ENCODE results near the gene ZBTB18. TPM values are rescaled to one million over a fixed set of nuclear protein-coding genes. Genes with fewer than 3 reads are reported as not detected.

ZBTB18 gene
- total RNA-seq, 6 donors from 2014 or later, result 14.8 to 29.7 (median 20.4) TPM

DNA sequence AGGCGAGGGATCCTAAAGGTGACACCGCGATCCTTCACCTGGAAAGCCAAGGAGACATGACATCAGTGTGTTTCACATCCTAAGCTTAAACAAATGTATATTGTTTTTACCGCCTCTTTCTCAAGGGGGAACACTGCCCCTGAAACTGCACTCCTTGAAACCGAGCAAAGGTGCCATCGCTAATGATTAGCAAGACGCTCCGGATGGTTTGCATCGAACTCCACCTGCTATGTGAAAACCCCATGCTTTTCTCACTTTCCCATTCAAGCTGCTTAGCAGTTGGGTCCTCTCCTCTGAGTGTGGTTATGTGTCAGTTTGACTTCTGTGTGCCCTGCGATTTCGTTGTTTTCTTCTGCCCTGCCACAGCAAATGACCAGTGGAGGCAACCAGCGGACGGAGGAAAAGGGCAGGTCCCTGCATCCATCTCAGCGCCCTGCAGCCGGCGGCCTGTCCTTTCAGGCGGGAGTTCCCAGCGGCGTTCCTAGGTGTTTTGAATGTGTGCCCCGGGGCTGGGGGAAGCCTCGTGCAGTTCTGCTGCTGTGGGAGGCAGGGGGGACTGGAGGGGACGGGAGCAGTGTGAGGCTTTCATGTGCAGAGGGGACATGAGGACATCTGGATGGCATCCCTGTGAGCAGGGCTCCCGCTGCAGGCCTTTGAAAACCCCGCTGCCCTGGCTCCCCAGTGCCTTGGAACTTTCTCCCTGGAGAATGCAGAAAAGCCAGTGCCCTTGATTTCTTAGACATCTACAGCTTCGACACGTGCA, 16.1 kb downstream of the ZBTB18 start:
- H3K4me3 ChIP-seq, result no peak overlapping the region
- WGBS, 2 donors, result 63 to 82% methylated on average over 20 to 26 of the region's 26 CpGs
- no peaks in the 10 kb centered on the region for H3K27me3 ChIP-seq
- H3K9me3 ChIP-seq, result no peaks in the 10 kb centered on the region
- no peaks in the 10 kb centered on the region for H3K4me1 ChIP-seq
- ATAC-seq (ENCODE audit: low FRiP score in 2 of 2) (peak in 1 of 2 donors; percentile 30), DNase-seq (peak in 1 of 2 donors; percentile 58)
- TF ChIP-seq POLR2A (IDR thresholded peaks at IDR 0.05) (no peak), POLR2AphosphoS5 (IDR thresholded peaks at IDR 0.05) (no peak), EP300 (IDR thresholded peaks at IDR 0.05) (no peak), CTCF (IDR thresholded peaks at IDR 0.05) (no peak)
- no peaks in the 10 kb centered on the region for H3K36me3 ChIP-seq
- H3K27ac ChIP-seq, result no peak overlapping the region

DNA sequence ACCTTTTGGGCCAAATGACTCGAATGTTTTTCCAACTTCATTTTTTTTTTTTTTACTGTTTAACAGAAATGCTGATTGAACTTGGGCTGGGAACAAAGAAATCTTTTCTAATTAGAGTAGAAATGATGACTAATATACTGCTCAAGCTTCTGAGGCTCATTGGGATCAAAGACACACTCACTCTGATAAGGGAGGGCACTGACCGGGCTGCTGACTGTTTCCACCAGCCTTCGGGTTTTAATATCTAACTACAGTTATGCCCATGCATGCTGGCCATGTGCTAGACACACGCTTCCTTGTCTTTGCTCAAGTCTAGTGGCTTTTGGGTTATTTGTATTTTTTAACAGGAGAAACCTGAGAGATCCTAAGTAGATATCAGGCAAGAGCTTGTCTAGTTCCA, 16.8 kb downstream of the ZBTB18 start:
- no peaks in the 10 kb centered on the region for H3K9me3 ChIP-seq
- no peaks in the 10 kb centered on the region for H3K36me3 ChIP-seq
- H3K4me3 ChIP-seq, result no peak overlapping the region
- no peak overlapping the region for H3K27ac ChIP-seq
- H3K4me1 ChIP-seq, result no peaks in the 10 kb centered on the region
- H3K27me3 ChIP-seq, result no peaks in the 10 kb centered on the region
- 74 to 77% methylated on average over 4 of the region's 4 CpGs for WGBS, 2 donors
- no peak for ATAC-seq (ENCODE audit: low FRiP score in 2 of 2)
- no peak for DNase-seq
- TF ChIP-seq POLR2AphosphoS5 (IDR thresholded peaks at IDR 0.05), result no peak
- no peak for TF ChIP-seq CTCF (IDR thresholded peaks at IDR 0.05)
- no peak for TF ChIP-seq EP300 (IDR thresholded peaks at IDR 0.05)
- TF ChIP-seq POLR2A (IDR thresholded peaks at IDR 0.05), result no peak

DNA sequence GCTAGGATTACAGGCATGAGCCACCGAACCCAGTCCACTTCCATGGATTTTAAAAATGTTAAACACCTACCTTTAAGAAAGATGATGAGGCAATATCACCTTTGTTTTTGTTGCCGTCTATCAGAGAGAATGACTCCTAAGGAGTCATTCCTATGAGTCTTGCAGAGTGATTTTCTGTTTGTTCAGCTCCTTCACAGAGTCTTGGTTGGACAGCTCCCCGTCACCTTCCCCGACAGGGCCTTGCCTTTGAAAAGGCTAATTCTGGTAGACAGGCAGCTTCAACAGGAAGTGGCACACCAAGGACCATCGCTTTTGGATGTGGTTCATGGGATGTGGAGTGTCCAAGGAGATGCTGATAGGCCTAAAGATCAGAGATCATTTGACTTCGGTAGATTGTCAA, 17.5 kb downstream of the ZBTB18 start:
- H3K9me3 ChIP-seq, result no peaks in the 10 kb centered on the region
- TF ChIP-seq EP300 (IDR thresholded peaks at IDR 0.05), result no peak
- no peak for TF ChIP-seq POLR2AphosphoS5 (IDR thresholded peaks at IDR 0.05)
- no peak for TF ChIP-seq POLR2A (IDR thresholded peaks at IDR 0.05)
- no peaks in the 10 kb centered on the region for H3K36me3 ChIP-seq
- 75 to 85% methylated on average over 6 of the region's 6 CpGs for WGBS, 2 donors
- no peaks in the 10 kb centered on the region for H3K4me1 ChIP-seq
- no peak overlapping the region for H3K27ac ChIP-seq
- no peak overlapping the region for H3K4me3 ChIP-seq
- ATAC-seq (ENCODE audit: low FRiP score in 2 of 2), result no peak
- no peak for DNase-seq
- no peaks in the 10 kb centered on the region for H3K27me3 ChIP-seq

- H3K4me1 ChIP-seq, result no peaks in the 10 kb centered on the region
- DNase-seq, result no peak
- H3K27me3 ChIP-seq, result no peaks in the 10 kb centered on the region
- no peak overlapping the region for H3K4me3 ChIP-seq
- no peaks in the 10 kb centered on the region for H3K9me3 ChIP-seq
- WGBS, 2 donors, result 92% methylated on average over 8 of the region's 8 CpGs
- H3K27ac ChIP-seq, result no peak overlapping the region
- TF ChIP-seq EP300 (IDR thresholded peaks at IDR 0.05), result no peak
- no peak for TF ChIP-seq POLR2AphosphoS5 (IDR thresholded peaks at IDR 0.05)
- TF ChIP-seq POLR2A (IDR thresholded peaks at IDR 0.05), result no peak
- no peak for TF ChIP-seq CTCF (IDR thresholded peaks at IDR 0.05)
- H3K36me3 ChIP-seq, result no peaks in the 10 kb centered on the region
- ATAC-seq (ENCODE audit: low FRiP score in 2 of 2), result no peak
Measured at GRCh38 chr1:244069326-244069898, 18.3 kb downstream of the ZBTB18 start.

- Histone ChIP-seq H3K27ac (peak overlapping the region in 1 of 4 donors; percentile 35), H3K9me3 (no peaks in the 10 kb centered on the region), H3K27me3 (no peaks in the 10 kb centered on the region), H3K4me3 (peak overlapping the region in 2 of 4 donors; percentile 14 to 20), H3K4me1 (peaks cover 0 to 5% (median 2%) of the 10 kb centered on the region in 4 donors), H3K36me3 (no peaks in the 10 kb centered on the region)
- TF ChIP-seq POLR2AphosphoS5 (IDR thresholded peaks at IDR 0.05) (no peak), EP300 (IDR thresholded peaks at IDR 0.05) (no peak), POLR2A (IDR thresholded peaks at IDR 0.05) (no peak)
- peak in 1 of 2 donors; percentile 24 for ATAC-seq (ENCODE audit: low FRiP score in 2 of 2)
- WGBS, 2 donors, result 44 to 56% methylated on average over 19 of the region's 19 CpGs
- DNase-seq, result no peak
Measured at GRCh38 chr1:244074559-244075171, 23.6 kb downstream of the ZBTB18 start.

All from upper lobe of left lung (tissue), 6 donors.